T-cell (primary cell): ENCODE results near the gene DYSF. TPM values are rescaled to one million over a fixed set of nuclear protein-coding genes. Genes with fewer than 3 reads are reported as not detected.
A peak's percentile ranks its signal among the peaks of the same experiment; 100 is the strongest.

Source experiments
- ATAC-seq, 4 experiments: fragments of 200-7000 bp in 3 of 4; fragments of 150-1000 bp in 1 of 4; cut with Tn5 transposase; replicated peaks in 1 of 4; 1 replicate in 3 of 4; 2 replicates in 1 of 4; pipeline ENCODE4 v1.10.0; 2021; ENCODE audit warnings: moderate library complexity in 3 of 4, mild to moderate bottlenecking in 2 of 4, moderate number of reproducible peaks in 1 of 4
- CTCF ChIA-PET, 2 donors: fragments of 300-600 bp; sonication (Branson Sonifier 250); formaldehyde crosslinking; loops; one replicate each; lab custom pipeline; 2022; ENCODE audit warnings: antibody characterized with exemption in 2 of 2; lab: Charles Lee
- POLR2A ChIA-PET, 2 donors: fragments of 300-600 bp; sonication (Branson Sonifier 250); formaldehyde crosslinking; loops; one replicate each; lab custom pipeline; 2022; ENCODE audit warnings: antibody characterized with exemption in 2 of 2; lab: Charles Lee
- DNase-seq, 35 experiments: peaks; one replicate each; pipeline versions ENCODE4 v3.0.0 to v3.0.0-alpha.2; 2013 to 2023
- H3K27ac ChIP-seq: one replicate; pipeline ENCODE4 v1.5.1; 2013; ENCODE audit warnings: low read length
- H3K27me3 ChIP-seq, 2 experiments: replicated peaks in 1 of 2; 1 replicate in 1 of 2; 2 replicates in 1 of 2; pipeline versions ENCODE4 v1.6.1 to v1.7.0; 2013; ENCODE audit warnings: low read length in 1 of 2, mixed read lengths in 1 of 2; ENCODE audit not compliant: control insufficient read depth in 2 of 2, insufficient read depth in 2 of 2; ENCODE audit errors: extremely low read depth in 1 of 2
- H3K36me3 ChIP-seq, 2 donors: 1 replicate in 1 of 2; 2 replicates in 1 of 2; pipeline versions ENCODE4 v1.6.1 to v1.7.0; 2013; ENCODE audit warnings: low read length in 1 of 2; ENCODE audit not compliant: control insufficient read depth in 2 of 2, insufficient read depth in 1 of 2; ENCODE audit errors: extremely low read depth in 1 of 2
- H3K4me1 ChIP-seq, 2 experiments: 1 replicate in 1 of 2; 2 replicates in 1 of 2; pipeline versions ENCODE4 v1.6.1 to v1.7.0; 2013; ENCODE audit warnings: low read length in 2 of 2, mixed read lengths in 1 of 2; ENCODE audit not compliant: insufficient read depth in 2 of 2, control insufficient read depth in 1 of 2; ENCODE audit errors: extremely low read depth in 1 of 2
- H3K4me3 ChIP-seq, 2 donors: 1 replicate in 1 of 2; 2 replicates in 1 of 2; pipeline versions ENCODE4 v1.5.1 to v1.7.0; 2013; ENCODE audit warnings: mild to moderate bottlenecking in 2 of 2, low read length in 1 of 2, moderate library complexity in 1 of 2; ENCODE audit not compliant: control insufficient read depth in 1 of 2; ENCODE audit errors: extremely low read depth in 1 of 2
- H3K9me3 ChIP-seq: 2 replicates; pipeline ENCODE4 v1.7.0; 2013
- H3K27ac Mint-ChIP-seq, 2 donors: one replicate each; pipeline ENCODE4 v1.8.0; 2020 to 2021; ENCODE audit warnings: mild to moderate bottlenecking in 2 of 2, mixed read lengths in 2 of 2
- H3K27me3 Mint-ChIP-seq, 2 donors: one replicate each; pipeline ENCODE4 v1.8.0; 2021 to 2022; ENCODE audit warnings: mixed read lengths in 2 of 2
- H3K36me3 Mint-ChIP-seq: one replicate; pipeline ENCODE4 v1.8.0; 2021; ENCODE audit warnings: mixed read lengths
- H3K4me1 Mint-ChIP-seq, 3 donors: one replicate each; pipeline ENCODE4 v1.8.0; 2020 to 2022; ENCODE audit warnings: mixed read lengths in 3 of 3, mild to moderate bottlenecking in 1 of 3
- H3K4me3 Mint-ChIP-seq, 3 donors: one replicate each; pipeline ENCODE4 v1.8.0; 2020 to 2022; ENCODE audit warnings: mild to moderate bottlenecking in 3 of 3, mixed read lengths in 3 of 3, moderate library complexity in 3 of 3
- H3K9me3 Mint-ChIP-seq, 3 donors: one replicate each; pipeline ENCODE4 v1.8.0; 2020 to 2022; ENCODE audit warnings: mixed read lengths in 3 of 3
- WGBS: methylation state at CpG from one replicate; pipeline ENCODE4 v1.1.5; 2013; ENCODE audit warnings: missing lambda C conversion rate; ENCODE audit not compliant: insufficient coverage; 5-methylcytosine and 5-hydroxymethylcytosine counted together
- total RNA-seq, 35 experiments: library from RNA in 6 of 35; stranded (reverse) in 6 of 35; fragments of 120-200 nt in 1 of 35; gene quantifications; one replicate each; pipeline versions ENCODE4 v1.2.1 to v1.2.4 and lab custom pipeline; 2013 to 2026

Gene DYSF
- total RNA-seq, 5 donors from 2014 or later (not counting 1 experiment from before 2014, with no cell fraction given): 0.56 to 3.4 (median 1.9) TPM

DNA sequence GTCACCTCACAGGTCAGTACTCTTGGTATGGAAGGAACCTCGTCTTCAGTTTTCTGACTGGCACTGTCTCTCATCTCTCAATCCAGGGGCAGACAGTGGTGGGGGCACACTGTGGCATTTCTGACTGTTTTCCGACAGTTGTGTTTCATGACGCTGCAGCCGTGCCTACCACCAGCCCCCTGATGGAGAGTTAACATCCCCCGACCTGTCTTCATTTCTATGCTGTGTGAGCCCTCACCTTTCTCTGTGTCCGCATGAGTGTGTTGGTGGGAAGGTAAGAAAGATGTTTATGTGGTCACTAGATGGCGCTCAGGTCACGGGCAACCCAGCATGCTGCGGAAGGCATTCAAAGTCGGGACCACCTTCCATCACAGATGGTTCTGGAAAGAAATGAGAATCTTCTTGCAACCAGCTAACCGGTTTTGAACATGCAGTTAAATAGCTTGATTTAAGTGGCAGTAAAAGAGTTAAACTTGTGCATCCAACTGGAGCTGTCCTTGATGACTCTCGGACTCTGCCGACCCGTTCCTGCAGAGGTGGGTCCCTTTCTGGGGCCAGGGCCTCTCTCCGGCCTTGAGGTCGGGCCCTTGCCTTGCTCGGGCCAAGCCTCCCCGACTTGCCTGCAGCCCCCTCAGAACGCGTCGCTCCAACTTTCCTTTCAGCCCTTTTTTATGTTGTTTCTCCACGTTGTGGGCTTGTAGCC lies 92.4 kb downstream of the DYSF start:
- Histone ChIP-seq H3K4me1 (peaks cover 0 to 14% of the 10 kb centered on the region in 2 experiments), H3K9me3 (no peaks in the 10 kb centered on the region), H3K4me3 (peak overlapping the region; percentile 24 to 51), H3K27ac (no peak overlapping the region), H3K27me3 (peaks cover 2 to 34% of the 10 kb centered on the region in 2 experiments), H3K36me3 (no peaks in the 10 kb centered on the region)
- WGBS: 48% methylated on average over 14 of the region's 22 CpGs
- ATAC-seq (peak; percentile 43 to 72 (median 68)), DNase-seq (peak in 27 of 35 experiments; percentile 1 to 70 (median 24))
- no peaks in the 10 kb centered on the region for H3K36me3 Mint-ChIP-seq
- H3K4me1 Mint-ChIP-seq: peaks cover 8 to 14% (median 10%) of the 10 kb centered on the region in 3 donors
- ChIA-PET CTCF (interaction anchor here in 1 of 2 donors (0.6 to 1.2 kb wide), 2 partner anchors 9 to 10 kb away, joined by 4 to 5 read pairs; no protein-coding TSS in a partner anchor), POLR2A (no interaction called here)
- H3K9me3 Mint-ChIP-seq: no peaks in the 10 kb centered on the region
- no peak overlapping the region for H3K27ac Mint-ChIP-seq
- H3K4me3 Mint-ChIP-seq: peak overlapping the region; percentile 64 to 75 (median 69)
- H3K27me3 Mint-ChIP-seq: peaks cover 27 to 34% of the 10 kb centered on the region in 2 donors

DNA sequence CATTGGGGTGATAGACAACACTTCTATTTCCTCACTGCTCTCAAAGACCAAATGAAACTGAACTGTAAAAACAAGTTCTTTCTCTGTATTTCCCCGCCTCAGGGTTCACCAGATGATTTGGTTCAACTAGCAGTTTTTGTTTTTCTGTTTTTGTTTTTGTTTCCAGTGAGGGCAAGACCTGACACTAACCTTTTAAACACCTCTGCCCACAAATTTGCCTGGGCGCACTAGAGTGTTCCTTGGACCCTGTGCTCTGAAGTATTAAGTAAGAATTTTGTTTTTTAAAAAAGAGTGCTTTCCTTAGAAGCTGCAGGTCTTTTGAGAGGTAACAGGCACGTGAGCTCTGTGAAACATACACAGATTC lies 92.9 kb downstream of the DYSF start:
- WGBS: no CpG with 5 or more reads among the region's 3 CpGs
- H3K27ac Mint-ChIP-seq: no peak overlapping the region
- no peaks in the 10 kb centered on the region for H3K9me3 Mint-ChIP-seq
- H3K9me3 ChIP-seq: no peaks in the 10 kb centered on the region
- H3K4me3 Mint-ChIP-seq: peak overlapping the region in 1 of 3 donors; percentile 75
- peaks cover 8 to 14% (median 10%) of the 10 kb centered on the region in 3 donors for H3K4me1 Mint-ChIP-seq
- H3K4me1 ChIP-seq: peaks cover 0 to 14% of the 10 kb centered on the region in 2 experiments
- ChIA-PET POLR2A (no interaction called here), CTCF (interaction anchor here in 1 of 2 donors (0.6 to 1.2 kb wide), 2 partner anchors 10 kb away, joined by 4 to 5 read pairs; no protein-coding TSS in a partner anchor)
- no peak overlapping the region for H3K4me3 ChIP-seq
- no peaks in the 10 kb centered on the region for H3K36me3 ChIP-seq
- DNase-seq (no peak), ATAC-seq (no peak)
- peaks cover 27 to 34% of the 10 kb centered on the region in 2 donors for H3K27me3 Mint-ChIP-seq
- H3K27ac ChIP-seq: no peak overlapping the region
- no peaks in the 10 kb centered on the region for H3K36me3 Mint-ChIP-seq
- peaks cover 2 to 38% of the 10 kb centered on the region in 2 experiments for H3K27me3 ChIP-seq

DNA sequence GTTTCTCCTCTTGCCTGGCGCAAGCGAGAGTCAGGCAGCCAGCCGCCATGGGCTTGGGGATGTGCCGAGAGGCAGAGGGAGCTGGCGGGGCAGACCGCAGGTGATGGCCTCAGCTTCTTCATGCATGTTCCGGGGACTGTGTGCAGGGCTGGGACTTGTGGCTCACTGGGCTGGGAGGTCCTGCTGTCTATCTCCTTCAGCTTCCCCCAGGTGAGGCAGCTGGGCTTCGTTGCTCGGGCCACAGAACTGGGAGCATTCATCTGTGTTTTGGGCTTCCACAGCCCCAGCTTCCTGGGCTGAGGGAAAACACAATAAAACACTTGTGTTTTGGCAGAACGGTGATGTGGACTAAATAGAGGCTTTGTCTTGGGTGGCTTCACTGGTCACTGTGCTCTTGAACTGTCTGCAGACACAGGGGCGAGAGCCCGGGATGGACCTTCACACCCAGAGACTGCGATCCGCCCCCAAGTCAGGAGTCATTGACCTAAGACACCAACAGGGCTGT lies 93.5 kb downstream of the DYSF start:
- Histone ChIP-seq H3K27ac (no peak overlapping the region), H3K4me1 (peaks cover 0 to 14% of the 10 kb centered on the region in 2 experiments), H3K4me3 (no peak overlapping the region), H3K36me3 (no peaks in the 10 kb centered on the region), H3K27me3 (peaks cover 2 to 38% of the 10 kb centered on the region in 2 experiments), H3K9me3 (no peaks in the 10 kb centered on the region)
- H3K36me3 Mint-ChIP-seq: no peaks in the 10 kb centered on the region
- H3K4me3 Mint-ChIP-seq: no peak overlapping the region
- DNase-seq (no peak), ATAC-seq (no peak)
- ChIA-PET POLR2A (no interaction called here), CTCF (interaction anchor here in 1 of 2 donors (0.5 to 1.2 kb wide), 2 partner anchors 11 to 100 kb away, joined by 4 read pairs; no protein-coding TSS in a partner anchor)
- peaks cover 8 to 14% (median 10%) of the 10 kb centered on the region in 3 donors for H3K4me1 Mint-ChIP-seq
- WGBS: 90% methylated on average over 13 of the region's 14 CpGs
- peaks cover 27 to 34% of the 10 kb centered on the region in 2 donors for H3K27me3 Mint-ChIP-seq
- H3K27ac Mint-ChIP-seq: no peak overlapping the region
- no peaks in the 10 kb centered on the region for H3K9me3 Mint-ChIP-seq

DNA sequence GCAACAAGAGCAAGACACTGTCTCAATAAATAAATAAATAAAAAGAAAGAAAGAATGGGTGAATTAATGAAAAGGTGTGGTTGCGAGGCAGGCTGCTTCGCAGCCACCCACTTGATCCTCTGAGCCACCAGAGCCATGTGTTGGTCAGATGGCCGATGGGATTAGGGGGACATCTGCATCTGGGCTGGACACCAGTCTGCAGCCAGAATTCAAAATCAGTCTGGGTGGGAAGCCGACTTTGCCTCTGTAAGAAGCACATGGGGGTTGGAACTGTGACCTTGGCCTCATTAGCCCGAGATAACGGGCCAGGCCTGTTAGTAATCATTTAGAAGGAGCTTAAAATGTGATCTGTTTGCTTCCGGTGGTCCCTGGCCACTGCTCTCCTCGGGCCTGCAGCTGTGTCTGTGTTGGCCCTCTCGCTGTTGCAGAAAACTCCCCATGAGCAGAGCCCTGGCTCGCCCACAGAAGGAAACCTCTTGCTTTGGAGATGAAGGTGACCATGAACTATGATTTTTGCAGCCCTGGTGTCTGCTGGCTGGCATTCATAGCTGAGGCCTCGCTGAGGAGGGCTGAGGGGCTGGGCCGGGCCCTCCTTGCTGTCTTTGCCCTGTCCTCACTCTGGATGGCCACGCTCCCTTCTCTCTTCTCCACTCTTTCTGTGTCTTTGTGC lies 94.4 kb downstream of the DYSF start:
- Histone ChIP-seq H3K27ac (no peak overlapping the region), H3K36me3 (no peaks in the 10 kb centered on the region), H3K4me1 (peaks cover 0 to 14% of the 10 kb centered on the region in 2 experiments), H3K27me3 (peaks cover 2 to 38% of the 10 kb centered on the region in 2 experiments), H3K4me3 (no peak overlapping the region), H3K9me3 (no peaks in the 10 kb centered on the region)
- no peak for DNase-seq
- Mint-ChIP-seq H3K9me3 (no peaks in the 10 kb centered on the region), H3K27me3 (peaks cover 24 to 34% of the 10 kb centered on the region in 2 donors), H3K27ac (no peak overlapping the region), H3K4me1 (peaks cover 8 to 14% (median 10%) of the 10 kb centered on the region in 3 donors), H3K36me3 (no peaks in the 10 kb centered on the region), H3K4me3 (no peak overlapping the region)
- ATAC-seq: no peak
- WGBS: 59% methylated on average over 6 of the region's 13 CpGs
- ChIA-PET POLR2A (no interaction called here), CTCF (interaction anchor here (0.6 to 1.9 kb wide), 7 partner anchors 12 to 1198 kb away, joined by 3 to 7 read pairs (median 4); no protein-coding TSS in a partner anchor)

DNA sequence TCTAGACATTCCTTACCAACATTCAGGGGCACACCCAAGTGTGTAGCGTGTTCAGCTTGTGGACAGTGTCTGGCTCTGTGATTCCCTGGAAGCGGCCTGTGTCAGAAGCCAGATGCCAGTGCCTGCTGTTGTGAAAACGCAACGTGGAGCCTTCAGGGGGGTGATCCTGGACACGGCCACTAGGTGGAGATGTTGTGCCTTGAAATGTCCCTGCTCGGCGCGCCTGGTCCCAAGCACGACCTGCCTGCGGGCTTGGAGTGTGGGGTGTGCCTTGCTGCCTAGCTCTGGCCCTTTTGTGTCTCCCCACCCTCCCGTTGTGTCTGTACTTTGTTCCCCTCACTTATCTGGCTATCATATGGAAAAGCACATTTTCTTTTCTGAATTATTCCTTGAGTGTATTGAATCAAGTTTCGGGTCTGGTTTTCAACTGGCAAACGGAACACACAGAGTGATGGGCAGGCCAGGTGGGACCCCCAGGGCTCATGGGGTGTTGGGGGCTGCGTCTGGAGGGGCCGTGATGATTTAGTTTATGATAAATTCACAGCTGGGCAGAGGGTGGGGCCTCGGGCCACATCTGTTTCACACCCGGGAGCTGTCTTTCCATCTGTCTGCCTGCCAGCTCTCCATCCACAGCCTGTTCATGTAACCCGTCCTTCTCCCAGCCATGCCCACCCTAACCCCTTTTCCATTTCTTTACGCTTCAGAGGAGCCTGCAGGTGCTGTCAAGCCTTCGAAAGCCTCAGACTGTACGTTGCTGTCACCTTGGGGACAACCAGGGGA lies 95.5 kb downstream of the DYSF start:
- H3K27ac Mint-ChIP-seq: no peak overlapping the region
- Histone ChIP-seq H3K36me3 (no peaks in the 10 kb centered on the region), H3K27me3 (peaks cover 2 to 38% of the 10 kb centered on the region in 2 experiments), H3K4me3 (no peak overlapping the region), H3K27ac (no peak overlapping the region), H3K9me3 (no peaks in the 10 kb centered on the region), H3K4me1 (peaks cover 0 to 14% of the 10 kb centered on the region in 2 experiments)
- 48% methylated on average over 16 of the region's 21 CpGs for WGBS
- H3K4me1 Mint-ChIP-seq: peaks cover 8 to 14% (median 10%) of the 10 kb centered on the region in 3 donors
- H3K36me3 Mint-ChIP-seq: no peaks in the 10 kb centered on the region
- POLR2A ChIA-PET: no interaction called here
- peak overlapping the region in 1 of 3 donors; percentile 27 for H3K4me3 Mint-ChIP-seq
- ATAC-seq (peak in 3 of 4 experiments; percentile 56 to 70 (median 68)), DNase-seq (peak in 34 of 35 experiments; percentile 20 to 76 (median 53))
- no peaks in the 10 kb centered on the region for H3K9me3 Mint-ChIP-seq
- CTCF ChIA-PET: interaction anchor here (0.8 to 1.9 kb wide), 4 partner anchors 14 to 1197 kb away, joined by 3 to 7 read pairs (median 4); no protein-coding TSS in a partner anchor
- H3K27me3 Mint-ChIP-seq: peaks cover 24 to 34% of the 10 kb centered on the region in 2 donors
